Esophagus (tissue), 2 donors: Measurements from ENCODE around the gene EXT2. TPM values are rescaled to one million over a fixed set of nuclear protein-coding genes. Genes with fewer than 3 reads are reported as not detected.

ENCODE experiments used
- H3K27ac ChIP-seq, 2 donors: one replicate each; pipeline ENCODE4 v1.5.1; 2013; ENCODE audit warnings: low read depth in 2 of 2, mild to moderate bottlenecking in 2 of 2, inconsistent platforms in 1 of 2, low read length in 1 of 2, moderate library complexity in 1 of 2
- H3K27me3 ChIP-seq, 2 donors: one replicate each; pipeline ENCODE4 v1.6.1; 2013; ENCODE audit warnings: low read length in 2 of 2, control low read depth in 1 of 2, mild to moderate bottlenecking in 1 of 2; ENCODE audit not compliant: insufficient read depth in 2 of 2, control insufficient read depth in 1 of 2
- H3K36me3 ChIP-seq, 2 donors: one replicate each; pipeline ENCODE4 v1.6.1; 2013; ENCODE audit warnings: low read length in 1 of 2; ENCODE audit not compliant: control insufficient read depth in 2 of 2, insufficient read depth in 2 of 2
- H3K4me1 ChIP-seq, 2 donors: one replicate each; pipeline ENCODE4 v1.6.1; 2013; ENCODE audit warnings: low read length in 1 of 2; ENCODE audit not compliant: control insufficient read depth in 2 of 2, insufficient read depth in 2 of 2
- H3K4me3 ChIP-seq, 2 donors: one replicate each; pipeline ENCODE4 v1.5.1; 2013; ENCODE audit warnings: low read length in 2 of 2, mild to moderate bottlenecking in 2 of 2, low read depth in 1 of 2, moderate library complexity in 1 of 2
- H3K9me3 ChIP-seq, 2 donors: one replicate each; pipeline ENCODE4 v1.6.1; 2013; ENCODE audit warnings: mild to moderate bottlenecking in 2 of 2, low read depth in 1 of 2, low read length in 1 of 2, moderate library complexity in 1 of 2; ENCODE audit not compliant: control insufficient read depth in 2 of 2, insufficient read depth in 1 of 2
- WGBS, 2 donors: extraction: QIAGEN DNeasy Blood & Tissue Kit; methylation state at CpG; one replicate each; pipeline ENCODE4 v1.1.7; 2013; 5-methylcytosine and 5-hydroxymethylcytosine counted together
- polyA plus RNA-seq, 2 donors: library from polyadenylated mRNA; stranded (reverse); fragments of 200-250 nt; gene quantifications; one replicate each; pipeline ENCODE4 v1.2.3, GENCODE V29; 2013
- donor health status: healthy with polysubstance abuse.
- donor health status: Bipolar disorder and iron deficiency.

Gene EXT2
- polyA plus RNA-seq, 2 donors: 13.5 to 16.4 TPM

GRCh38 chr11:44188643-44189042 is 93.2 kb downstream of the EXT2 start:
- no peak overlapping the region for H3K4me3 ChIP-seq
- peaks cover 0 to 3% of the 10 kb centered on the region in 2 donors for H3K36me3 ChIP-seq
- H3K27ac ChIP-seq: no peak overlapping the region
- no peaks in the 10 kb centered on the region for H3K4me1 ChIP-seq
- H3K27me3 ChIP-seq: no peaks in the 10 kb centered on the region
- WGBS, 2 donors: 97 to 99% methylated on average over 3 of the region's 3 CpGs
- H3K9me3 ChIP-seq: no peaks in the 10 kb centered on the region

DNA sequence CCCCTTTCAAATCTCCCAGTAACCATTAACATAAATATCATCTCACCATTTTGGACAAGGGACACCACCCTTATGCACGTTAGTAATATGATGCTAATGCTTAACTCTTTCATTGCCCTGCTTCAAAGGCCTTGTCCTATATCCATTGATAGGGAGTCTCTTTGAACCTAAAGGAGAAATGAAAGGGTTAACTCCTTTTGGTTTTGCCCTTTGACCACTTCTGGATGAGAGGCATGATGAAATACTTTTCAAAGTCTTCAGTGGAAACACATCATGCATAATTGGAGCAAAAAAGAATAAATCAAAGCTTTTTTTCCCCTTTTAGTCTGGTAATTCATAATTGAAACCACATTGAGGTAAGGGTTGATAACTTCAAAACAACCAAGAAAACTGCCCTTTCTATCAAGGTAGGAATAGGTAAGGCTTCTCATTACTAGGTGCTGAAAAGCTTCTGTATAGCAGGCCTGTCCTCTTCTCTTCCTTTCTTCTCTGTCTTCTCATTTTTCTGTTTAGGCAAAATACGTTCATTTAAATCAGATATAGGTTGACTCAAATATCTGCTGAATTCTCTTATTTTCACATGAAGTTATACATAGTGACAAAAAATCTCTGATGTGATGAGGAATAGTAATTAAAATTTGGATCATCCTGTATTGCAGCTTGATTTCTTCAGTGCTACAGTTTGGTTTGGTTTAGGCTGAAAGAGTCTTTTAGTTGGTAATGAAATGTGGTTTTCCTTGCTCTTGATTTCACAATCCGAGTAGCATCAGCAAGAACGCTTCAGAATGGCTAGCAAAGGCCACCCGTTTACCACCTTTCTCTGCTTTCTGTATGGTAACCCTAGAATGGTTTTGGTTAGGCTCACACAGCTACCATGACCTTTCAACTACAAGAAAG is 94.8 kb downstream of the EXT2 start:
- Histone ChIP-seq H3K4me3 (no peak overlapping the region), H3K9me3 (no peaks in the 10 kb centered on the region), H3K4me1 (no peaks in the 10 kb centered on the region), H3K36me3 (peaks cover 0 to 3% of the 10 kb centered on the region in 2 donors), H3K27me3 (no peaks in the 10 kb centered on the region), H3K27ac (no peak overlapping the region)
- 88 to 90% methylated on average over 5 of the region's 5 CpGs for WGBS, 2 donors

GRCh38 chr11:44190883-44191230 is 95.4 kb downstream of the EXT2 start:
- H3K27me3 ChIP-seq: no peaks in the 10 kb centered on the region
- 78 to 82% methylated on average over 2 of the region's 2 CpGs for WGBS, 2 donors
- H3K27ac ChIP-seq: no peak overlapping the region
- H3K4me1 ChIP-seq: no peaks in the 10 kb centered on the region
- H3K9me3 ChIP-seq: no peaks in the 10 kb centered on the region
- H3K4me3 ChIP-seq: no peak overlapping the region
- peaks cover 0 to 3% of the 10 kb centered on the region in 2 donors for H3K36me3 ChIP-seq

DNA sequence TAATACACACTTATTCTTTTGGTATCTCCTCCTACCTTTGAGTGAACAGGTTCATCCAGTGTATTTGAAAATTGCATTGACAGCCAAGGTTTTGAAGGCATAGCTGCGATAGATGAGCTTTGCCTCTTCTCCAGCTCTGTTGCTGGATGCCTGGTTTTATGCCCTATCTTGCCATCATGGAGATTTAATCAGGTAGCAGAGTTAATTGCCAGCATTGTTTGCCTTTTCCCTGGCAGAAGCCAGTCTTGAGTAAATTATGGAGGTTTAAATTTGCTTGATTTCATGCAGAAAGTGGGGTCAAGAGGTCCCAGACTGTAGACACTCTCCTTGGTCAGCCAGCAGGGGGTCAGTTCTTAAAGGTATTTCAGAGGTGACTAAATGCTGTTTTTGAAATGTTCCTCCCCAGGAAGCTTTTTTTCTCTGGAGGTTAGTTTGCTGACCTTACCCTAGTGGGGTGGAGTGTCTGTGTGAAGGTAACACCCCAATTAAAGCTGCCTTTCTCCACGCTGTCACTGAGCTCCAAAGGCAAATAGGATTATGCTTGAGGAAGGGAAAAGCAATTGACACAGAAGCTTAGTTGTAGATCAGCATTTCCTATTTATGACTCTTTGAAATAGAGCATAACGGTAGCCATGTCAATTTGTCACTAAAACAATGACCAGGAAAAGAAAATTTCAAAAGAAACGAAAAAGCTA is 96.0 kb downstream of the EXT2 start:
- Histone ChIP-seq H3K27me3 (no peaks in the 10 kb centered on the region), H3K27ac (no peak overlapping the region)
- 80 to 83% methylated on average over 4 of the region's 4 CpGs for WGBS, 2 donors

DNA sequence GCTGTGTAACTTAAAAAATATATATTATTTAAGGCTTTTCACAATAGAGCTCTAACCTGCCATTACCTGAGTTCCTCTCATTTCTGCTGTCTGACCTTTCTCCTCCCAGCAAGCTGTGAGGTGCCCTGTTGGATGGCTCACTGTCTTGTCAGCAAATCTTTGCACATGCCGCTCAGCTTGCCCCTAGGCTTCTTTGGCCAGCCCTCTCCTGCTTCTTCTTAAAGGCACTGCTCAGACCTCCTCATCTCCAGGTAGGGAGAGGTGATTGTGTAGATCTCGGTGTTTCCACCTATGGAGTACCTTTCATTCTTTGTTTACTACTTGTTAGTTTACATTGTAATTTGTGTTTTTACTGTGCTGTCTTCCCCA is 96.5 kb downstream of the EXT2 start:
- Histone ChIP-seq H3K4me1 (no peaks in the 10 kb centered on the region), H3K27me3 (no peaks in the 10 kb centered on the region)
- WGBS, 2 donors: 81 to 88% methylated on average over 2 of the region's 2 CpGs

More for the DNA sequence above, 96.0 kb downstream of the EXT2 start:
- H3K4me3 ChIP-seq: no peak overlapping the region
- H3K36me3 ChIP-seq: peaks cover 0 to 3% of the 10 kb centered on the region in 2 donors
- H3K4me1 ChIP-seq: no peaks in the 10 kb centered on the region
- H3K9me3 ChIP-seq: no peaks in the 10 kb centered on the region

GRCh38 chr11:44192462-44193100 is 97.1 kb downstream of the EXT2 start:
- Histone ChIP-seq H3K4me3 (no peak overlapping the region), H3K4me1 (no peaks in the 10 kb centered on the region), H3K27ac (no peak overlapping the region), H3K36me3 (peaks cover 0 to 3% of the 10 kb centered on the region in 2 donors), H3K9me3 (no peaks in the 10 kb centered on the region), H3K27me3 (no peaks in the 10 kb centered on the region)
- WGBS, 2 donors: 73 to 74% methylated on average over 4 of the region's 4 CpGs

More for the DNA sequence above, 96.5 kb downstream of the EXT2 start:
- Histone ChIP-seq H3K27ac (peak overlapping the region; percentile 7 to 50), H3K9me3 (no peaks in the 10 kb centered on the region), H3K36me3 (peaks cover 0 to 3% of the 10 kb centered on the region in 2 donors), H3K4me3 (no peak overlapping the region)

- H3K9me3 ChIP-seq: no peaks in the 10 kb centered on the region
- H3K4me3 ChIP-seq: no peak overlapping the region
- no peak overlapping the region for H3K27ac ChIP-seq
- H3K27me3 ChIP-seq: no peaks in the 10 kb centered on the region
- 92 to 95% methylated on average over 5 of the region's 5 CpGs for WGBS, 2 donors
- H3K4me1 ChIP-seq: no peaks in the 10 kb centered on the region
- peaks cover 0 to 3% of the 10 kb centered on the region in 2 donors for H3K36me3 ChIP-seq
Observed at GRCh38 chr11:44193856-44194255, 98.4 kb downstream of the EXT2 start.

- Histone ChIP-seq H3K27me3 (no peaks in the 10 kb centered on the region), H3K4me1 (no peaks in the 10 kb centered on the region), H3K4me3 (no peak overlapping the region), H3K36me3 (peaks cover 0 to 2% of the 10 kb centered on the region in 2 donors), H3K27ac (no peak overlapping the region), H3K9me3 (no peaks in the 10 kb centered on the region)
- WGBS, 2 donors: 77 to 79% methylated on average over 2 of the region's 2 CpGs
Observed at GRCh38 chr11:44198146-44198724, 102.8 kb downstream of the EXT2 start.

- H3K9me3 ChIP-seq: no peaks in the 10 kb centered on the region
- peaks cover under 1 to 2% of the 10 kb centered on the region in 2 donors for H3K36me3 ChIP-seq
- WGBS, 2 donors: 56 to 65% methylated on average over 1 of the region's 1 CpG
- H3K4me3 ChIP-seq: no peak overlapping the region
- H3K27ac ChIP-seq: no peak overlapping the region
- peaks cover 0 to under 1% of the 10 kb centered on the region in 2 donors for H3K4me1 ChIP-seq
- no peaks in the 10 kb centered on the region for H3K27me3 ChIP-seq
Observed at GRCh38 chr11:44199298-44199697, 103.8 kb downstream of the EXT2 start.
